GM21515 (cell line): Measurements from ENCODE around the gene AK2.
"Not testable (repeated sequence)": the region's sequence is repeated elsewhere in the genome, so short reads cannot be mapped to it uniquely, and the experiment has no call there.

ENCODE experiments used
- ATAC-seq: cut with Tn5 transposase; IDR thresholded peaks from one replicate; pipeline ENCODE4 v1.9.1; 2021; ENCODE audit not compliant: unreplicated experiment

The AK2 gene

GRCh38 chr1:33025180-33025569 lies 11.5 kb downstream of the AK2 start:
- no peak for ATAC-seq

- not testable (repeated sequence) for ATAC-seq
These were observed 12.1 kb downstream of the AK2 start for GRCh38 chr1:33024430-33025179.

DNA sequence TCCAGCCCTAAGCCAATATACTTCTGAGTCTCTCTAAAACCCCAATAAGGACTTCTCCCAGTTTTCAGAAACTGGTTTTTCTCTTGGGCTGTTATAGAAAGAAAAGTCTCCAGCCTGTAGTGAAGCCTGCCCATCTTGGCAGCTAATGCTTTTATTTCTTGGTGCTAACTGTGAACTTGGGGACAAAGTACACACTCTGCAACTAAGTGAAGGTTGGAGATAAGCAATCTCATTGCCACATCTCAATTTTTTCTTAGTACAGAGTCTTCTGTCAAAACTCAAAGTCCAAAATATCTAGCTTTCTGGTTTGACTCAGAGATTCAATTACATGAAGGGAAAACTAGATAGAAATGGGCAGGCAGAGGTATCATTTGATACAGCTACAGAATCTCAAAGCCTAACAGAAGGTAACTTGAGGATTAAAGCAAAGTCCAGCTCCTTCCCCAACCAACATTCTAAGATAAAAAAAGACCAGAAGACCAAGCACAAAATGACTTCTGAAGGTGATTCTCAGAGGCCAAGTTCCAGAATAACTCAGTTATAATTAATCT lies 14.0 kb downstream of the AK2 start:
- no peak for ATAC-seq

DNA sequence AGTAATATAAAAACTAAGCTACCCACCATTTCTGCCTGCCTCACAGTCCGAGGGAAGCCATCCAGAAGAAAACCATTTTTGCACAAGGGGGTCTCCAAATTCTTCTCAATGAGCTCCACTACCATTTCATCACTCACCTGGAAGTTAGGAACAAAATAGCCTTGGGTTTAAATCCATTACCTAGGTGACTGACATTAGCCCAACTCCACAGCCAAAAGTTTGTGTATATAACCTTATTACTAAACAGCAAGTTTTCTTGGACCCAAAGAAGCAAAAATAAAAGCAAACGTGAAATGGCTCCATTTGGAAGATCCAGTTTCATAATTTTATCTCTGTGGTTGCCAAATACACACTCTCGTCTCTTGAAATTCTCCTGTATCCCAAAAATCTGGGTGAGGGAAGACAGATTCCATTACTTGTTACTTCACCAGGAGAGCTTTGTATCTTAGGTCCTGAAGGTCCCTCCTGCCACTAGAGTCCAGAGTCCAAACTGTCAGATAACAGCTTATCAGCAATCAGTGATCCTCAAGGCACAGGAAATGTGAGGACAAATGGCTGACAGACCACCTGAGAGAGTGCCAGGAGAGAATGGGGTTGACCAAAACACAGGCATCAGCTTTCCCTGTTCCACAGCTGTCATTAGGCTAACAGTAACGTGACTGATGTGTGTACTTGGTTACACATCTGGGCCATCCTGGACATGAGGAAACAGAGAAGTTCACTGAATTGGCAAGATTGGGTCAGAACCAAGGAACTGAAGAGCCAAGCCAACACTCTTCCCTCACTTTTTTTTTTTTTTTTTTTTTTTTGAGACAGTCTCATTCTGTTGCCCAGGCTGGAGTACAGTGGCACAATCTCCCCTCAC lies 14.9 kb downstream of the AK2 start:
- ATAC-seq = no peak

DNA sequence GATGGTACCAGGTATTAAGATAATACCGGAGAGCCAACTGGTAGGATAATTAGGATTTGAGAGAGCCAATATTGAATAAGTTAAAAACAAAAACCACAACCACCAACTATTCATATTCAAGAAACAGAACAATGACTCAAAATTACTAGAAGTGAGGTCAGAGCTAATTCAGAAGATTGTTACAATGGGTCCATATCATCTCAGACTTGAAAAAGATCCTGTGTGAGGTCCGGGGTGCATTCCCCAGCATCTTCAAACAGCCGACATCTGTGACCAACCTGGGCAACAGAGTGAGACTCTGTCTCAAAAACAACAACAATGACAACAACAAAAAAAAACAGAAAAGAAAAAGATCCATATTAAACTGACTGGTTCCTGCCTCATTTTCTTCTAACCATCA lies 18.6 kb downstream of the AK2 start:
- no peak for ATAC-seq

DNA sequence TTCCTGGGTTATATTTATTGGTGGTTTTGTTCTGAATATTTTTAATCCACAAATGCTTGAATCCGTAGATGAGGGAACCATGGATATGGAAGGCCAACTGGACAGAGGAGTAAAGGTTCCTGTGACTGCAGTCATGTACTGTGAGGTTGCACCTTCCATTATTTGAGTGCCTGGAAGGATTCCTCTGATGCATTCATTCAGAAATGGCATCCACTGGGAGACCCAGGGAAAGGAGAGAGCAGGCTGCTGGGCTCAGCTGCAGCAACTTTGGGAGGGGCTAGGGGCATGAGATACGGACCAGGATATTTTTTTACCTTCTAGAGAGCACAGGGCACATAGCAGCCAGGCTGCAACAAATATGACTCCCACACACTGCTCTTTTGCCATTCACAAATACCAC lies 19.5 kb downstream of the AK2 start:
- ATAC-seq = no peak

GRCh38 chr1:33015216-33015615 lies 21.5 kb downstream of the AK2 start:
- no peak for ATAC-seq

DNA sequence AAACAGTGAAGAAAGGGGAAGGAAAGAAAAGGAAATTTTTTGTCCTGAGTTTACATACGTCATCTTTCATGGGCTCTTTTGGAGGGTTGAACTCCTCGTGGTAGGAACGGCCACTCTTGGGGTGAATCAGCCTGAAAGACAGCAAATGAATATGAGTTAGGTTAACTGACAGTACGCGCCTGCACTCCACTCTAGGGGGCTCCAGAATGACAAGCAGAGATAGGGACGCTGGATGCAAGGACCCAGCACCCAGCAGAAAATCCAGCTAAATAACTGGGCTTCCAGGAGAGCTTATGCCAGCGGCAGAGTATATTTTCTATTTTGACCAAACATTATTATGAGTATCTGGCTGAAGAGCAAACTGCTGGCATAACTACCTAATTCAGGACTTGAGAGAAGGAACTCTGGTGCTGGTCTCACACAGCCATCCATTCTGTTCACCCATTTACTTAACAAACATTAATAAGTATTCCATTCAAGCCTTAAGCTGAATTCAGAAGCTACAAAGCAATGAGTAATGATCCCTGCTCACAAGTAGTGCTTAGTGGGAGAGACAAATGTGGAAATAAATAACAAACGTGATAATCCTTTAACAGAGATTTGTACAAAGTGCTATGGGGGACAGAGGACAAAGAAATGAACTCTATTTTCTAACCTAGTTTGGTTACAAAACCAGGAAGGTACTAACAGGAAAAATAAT lies 22.1 kb downstream of the AK2 start:
- no peak for ATAC-seq

- no peak for ATAC-seq
These were observed 22.9 kb downstream of the AK2 start for GRCh38 chr1:33013791-33014190.

DNA sequence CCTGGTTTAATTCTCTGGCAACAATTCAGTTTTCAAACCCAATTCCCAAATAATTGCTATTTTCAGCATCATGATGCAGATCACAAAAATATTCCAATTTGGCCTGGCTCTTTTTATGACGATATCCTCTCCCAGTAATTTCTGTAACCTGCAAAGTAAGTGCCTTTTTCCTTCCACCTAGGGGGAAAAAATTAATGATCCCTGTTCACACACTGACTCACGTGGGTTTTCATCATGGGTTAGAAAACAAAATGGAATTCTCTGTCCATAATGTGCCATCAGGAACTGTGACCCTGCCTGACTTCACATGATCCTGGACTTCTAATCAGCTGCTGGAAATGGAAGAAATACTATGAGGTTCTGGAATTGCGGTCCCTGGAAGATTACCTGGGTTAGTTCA lies 24.5 kb downstream of the AK2 start:
- no peak for ATAC-seq

- no peak for ATAC-seq
These were observed 25.6 kb downstream of the AK2 start for GRCh38 chr1:33010932-33011731.

DNA sequence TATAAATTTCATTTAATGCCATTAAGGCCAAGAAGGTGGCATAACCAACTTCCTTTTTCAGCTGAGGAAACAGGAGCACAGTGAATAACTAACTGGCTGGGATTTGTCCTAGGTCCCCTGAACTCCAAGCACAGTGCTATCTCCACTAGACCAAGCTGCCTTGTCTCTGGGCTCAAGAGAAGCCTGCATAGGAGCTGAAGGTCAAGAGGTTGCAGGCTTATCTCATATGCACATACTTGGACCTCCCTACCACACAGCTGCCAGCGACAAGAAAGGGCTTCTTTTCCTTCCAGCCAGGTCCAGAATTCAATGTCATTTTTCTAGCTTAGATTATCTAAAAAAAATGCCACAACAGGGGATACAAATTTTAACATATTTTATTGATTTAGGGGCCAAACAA lies 27.1 kb downstream of the AK2 start:
- no peak for ATAC-seq

DNA sequence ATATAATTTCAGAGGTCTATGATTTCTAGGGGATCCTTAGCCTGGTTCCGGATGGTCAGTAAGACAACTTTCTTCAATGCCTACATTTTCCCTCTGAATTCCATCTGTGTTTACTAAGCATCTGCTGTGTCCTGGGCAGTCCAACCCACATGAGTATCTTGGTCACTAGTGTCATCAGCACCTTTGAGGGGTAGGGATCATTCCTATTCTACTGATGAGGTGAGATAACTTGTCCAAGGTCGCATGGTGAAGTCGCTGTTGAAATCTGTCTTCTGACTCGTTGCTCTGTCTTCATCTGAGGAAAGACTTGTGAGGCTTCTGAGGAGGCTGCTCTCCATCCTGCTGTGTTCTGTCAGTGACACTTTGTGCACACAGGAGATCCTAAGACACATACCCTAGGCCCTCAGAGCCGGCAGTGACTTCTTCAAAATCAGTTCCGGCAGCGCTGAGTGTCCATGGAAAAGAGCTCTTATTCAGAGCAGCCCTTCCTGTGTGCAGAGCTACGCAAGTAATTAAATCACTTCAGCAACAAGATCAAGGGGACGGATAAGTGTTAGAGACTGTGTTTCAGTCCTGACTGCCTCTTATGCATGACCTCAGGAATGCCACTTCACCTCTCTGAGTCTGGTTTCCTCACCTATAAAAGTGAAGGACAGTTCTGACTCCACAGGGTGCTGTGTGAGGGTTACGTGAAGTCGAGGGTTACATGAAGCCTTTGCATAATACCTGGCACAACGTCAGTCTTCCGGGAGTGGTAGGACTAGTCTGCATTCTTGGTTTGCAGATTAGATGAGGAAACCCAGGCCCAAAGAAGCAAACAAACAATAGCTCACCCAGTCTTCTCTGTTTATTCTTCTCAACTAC lies 28.4 kb downstream of the AK2 start:
- ATAC-seq = no peak

- ATAC-seq = no peak
These were observed 29.3 kb downstream of the AK2 start for GRCh38 chr1:33007190-33008050.

GRCh38 chr1:33005838-33006421 lies 30.8 kb downstream of the AK2 start:
- ATAC-seq = no peak

- ATAC-seq = no peak
These were observed 31.4 kb downstream of the AK2 start for GRCh38 chr1:33005117-33005837.

- ATAC-seq = no peak
These were observed 32.1 kb downstream of the AK2 start for GRCh38 chr1:33004613-33005012.

GRCh38 chr1:33003657-33004056 lies 33.0 kb downstream of the AK2 start:
- ATAC-seq = no peak
